Esophagus squamous epithelium (tissue), 4 donors: ENCODE results near the gene UBXN4.

ENCODE experiments used
- CTCF ChIP-seq, 6 experiments: fragments of 450-650 bp in 4 of 6; fragments of 200-600 bp in 2 of 6; sonication (generic) in 2 of 6; IDR thresholded peaks; one replicate each; pipeline ENCODE4 v1.5.1; 2016 to 2019; ENCODE audit warnings: antibody characterized with exemption in 6 of 6, mild to moderate bottlenecking in 4 of 6, moderate library complexity in 4 of 6
- POLR2A ChIP-seq, 4 donors: fragments of 450-650 bp; IDR thresholded peaks; one replicate each; pipeline ENCODE4 v1.6.1; 2017; ENCODE audit warnings: antibody characterized with exemption in 4 of 4, mild to moderate bottlenecking in 4 of 4, moderate library complexity in 3 of 4

GRCh38 chr2:135698838-135699237 is 42.8 kb upstream of the UBXN4 start:
- no peak for TF ChIP-seq CTCF (IDR thresholded peaks at IDR 0.05)
- TF ChIP-seq POLR2A (IDR thresholded peaks at IDR 0.05) = no peak
